OCI-LY3 (cell line): ENCODE measurements around the gene LARGE1.

ENCODE experiments used
- EZH2phosphoT487 ChIP-seq: fragments of 200-600 bp; shearing (Covaris generic); IDR thresholded peaks from 2 replicates; pipeline ENCODE4 v1.6.1; 2018; ENCODE audit warnings: antibody characterized with exemption, mixed run types, low read depth
- TF ChIP-seq, protein P1 (sequence below): fragments of 200-600, 300-600 bp; sonication (generic); IDR thresholded peaks from 2 replicates; pipeline ENCODE4 v1.5.1; 2014; ENCODE audit warnings: antibody characterized with exemption, low read length, low read depth

GRCh38 chr22:33381531-33382406 lies 538.5 kb downstream of the LARGE1 start:
- TF ChIP-seq, protein P1, sequence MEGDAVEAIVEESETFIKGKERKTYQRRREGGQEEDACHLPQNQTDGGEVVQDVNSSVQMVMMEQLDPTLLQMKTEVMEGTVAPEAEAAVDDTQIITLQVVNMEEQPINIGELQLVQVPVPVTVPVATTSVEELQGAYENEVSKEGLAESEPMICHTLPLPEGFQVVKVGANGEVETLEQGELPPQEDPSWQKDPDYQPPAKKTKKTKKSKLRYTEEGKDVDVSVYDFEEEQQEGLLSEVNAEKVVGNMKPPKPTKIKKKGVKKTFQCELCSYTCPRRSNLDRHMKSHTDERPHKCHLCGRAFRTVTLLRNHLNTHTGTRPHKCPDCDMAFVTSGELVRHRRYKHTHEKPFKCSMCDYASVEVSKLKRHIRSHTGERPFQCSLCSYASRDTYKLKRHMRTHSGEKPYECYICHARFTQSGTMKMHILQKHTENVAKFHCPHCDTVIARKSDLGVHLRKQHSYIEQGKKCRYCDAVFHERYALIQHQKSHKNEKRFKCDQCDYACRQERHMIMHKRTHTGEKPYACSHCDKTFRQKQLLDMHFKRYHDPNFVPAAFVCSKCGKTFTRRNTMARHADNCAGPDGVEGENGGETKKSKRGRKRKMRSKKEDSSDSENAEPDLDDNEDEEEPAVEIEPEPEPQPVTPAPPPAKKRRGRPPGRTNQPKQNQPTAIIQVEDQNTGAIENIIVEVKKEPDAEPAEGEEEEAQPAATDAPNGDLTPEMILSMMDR = no peak
- TF ChIP-seq EZH2phosphoT487 = no peak
